T-helper 1 cell treated with Interleukin-12 subunit alpha and Interleukin-12 subunit beta and Interleukin-4 antibody, amounts not matched to agents 30 ng/mL and 1 ng/mL, for 36 hours (primary cell): Measurements from ENCODE around the gene UQCRC2. TPM values are rescaled to one million over a fixed set of nuclear protein-coding genes. Genes with fewer than 3 reads are reported as not detected.
"Not testable (repeated sequence)": the region's sequence is repeated elsewhere in the genome, so short reads cannot be mapped to it uniquely, and the experiment has no call there.

Experiments
- intact Hi-C: fragments of 100-400 bp; cut with micrococcal nuclease; formaldehyde crosslinking; loops from one replicate; pipeline ENCODE4 v1.15.1; 2024
- total RNA-seq: library from RNA; stranded (reverse); gene quantifications from 2 replicates; pipeline ENCODE4 v1.2.3, GENCODE V29; 2022

UQCRC2 gene
- total RNA-seq, 1 donor from 2014 or later = 234 TPM

DNA sequence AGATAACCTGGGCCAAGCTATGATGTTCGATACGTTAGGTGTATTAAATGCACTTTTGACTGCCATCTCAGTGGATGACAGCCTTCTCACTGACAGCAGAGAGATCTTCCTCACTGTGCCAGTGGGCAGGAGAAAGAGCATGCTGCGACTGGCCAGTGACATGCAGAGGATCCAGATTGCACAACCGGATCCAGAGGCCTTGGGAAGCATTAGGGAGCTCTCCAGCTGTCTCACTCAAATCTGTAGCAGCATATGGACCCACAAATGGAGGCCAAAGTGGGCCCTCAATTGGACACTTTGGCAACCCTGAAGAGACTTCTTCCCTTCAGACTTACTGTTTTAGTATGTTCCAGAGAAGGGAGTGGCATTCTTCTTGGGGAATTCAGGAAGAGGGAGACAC is 26.9 kb downstream of the UQCRC2 start:
- intact Hi-C loops = no loop called here

- intact Hi-C loops = no loop called here
Measured at GRCh38 chr16:21982108-21982507, 28.9 kb downstream of the UQCRC2 start.

DNA sequence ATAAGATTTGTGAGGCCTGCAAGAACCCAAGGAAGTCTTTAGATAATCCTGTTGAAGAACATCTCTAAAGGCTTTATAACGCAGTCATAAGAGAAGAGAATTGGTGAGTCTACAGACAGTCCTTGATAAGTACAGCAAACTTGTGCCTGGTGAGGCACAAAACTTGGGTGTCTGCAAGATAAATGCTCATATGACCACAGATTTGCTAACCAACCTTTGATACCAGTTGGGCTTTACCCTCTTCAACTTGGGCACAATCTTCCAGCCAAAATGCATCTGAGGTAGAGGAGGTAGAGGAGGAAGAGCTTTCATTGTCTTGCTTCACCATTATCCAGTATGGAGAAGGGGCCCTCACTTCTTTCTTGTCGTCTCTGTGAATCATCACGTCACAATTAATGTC is 30.9 kb downstream of the UQCRC2 start:
- intact Hi-C loops = no loop called here

- intact Hi-C loops = no loop called here
Measured at GRCh38 chr16:21985524-21985923, 32.4 kb downstream of the UQCRC2 start.

GRCh38 chr16:21986692-21987246 is 33.6 kb downstream of the UQCRC2 start:
- intact Hi-C loops = no loop called here

DNA sequence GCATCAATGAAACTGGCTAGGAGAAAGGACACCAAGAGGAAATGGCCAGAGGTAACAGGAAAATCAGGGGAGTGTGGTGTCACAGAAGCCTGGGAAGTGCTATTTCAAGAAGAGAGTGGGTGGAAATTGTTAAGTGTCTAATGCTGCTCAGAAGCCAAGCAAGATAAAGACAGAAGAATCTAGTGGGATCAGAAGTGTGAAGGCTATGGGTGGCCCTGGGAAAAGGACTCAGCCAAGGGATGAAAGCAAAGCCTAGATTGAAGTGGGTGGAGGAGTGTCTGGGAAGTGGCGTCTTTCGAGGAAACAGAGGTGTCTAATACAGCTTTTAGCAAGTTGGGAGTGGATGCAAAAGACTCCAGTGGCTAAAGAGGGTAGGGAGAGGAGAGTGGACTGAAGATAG is 34.3 kb downstream of the UQCRC2 start:
- intact Hi-C loops = no loop called here

GRCh38 chr16:21989133-21989532 is 36.0 kb downstream of the UQCRC2 start:
- intact Hi-C loops = no loop called here

DNA sequence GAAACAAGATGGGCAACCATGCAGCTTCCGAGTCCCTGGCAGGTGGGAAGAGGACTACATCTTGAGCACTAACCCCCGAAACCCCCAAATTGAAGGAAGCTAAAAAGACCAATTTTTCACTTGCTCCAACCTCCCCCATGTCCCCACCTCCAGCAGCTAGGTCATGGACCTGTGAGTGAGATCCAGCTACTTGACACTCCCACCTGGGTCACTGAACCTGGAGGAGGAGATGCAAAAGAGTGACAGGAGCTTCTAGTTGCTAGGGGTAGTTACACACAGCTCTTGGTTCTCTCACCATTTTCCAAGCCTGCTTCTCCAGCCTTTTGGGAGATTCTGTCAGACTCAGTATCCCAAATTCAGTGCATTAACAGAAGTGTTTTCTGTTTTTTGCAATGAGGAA is 36.6 kb downstream of the UQCRC2 start:
- intact Hi-C loops = no loop called here

DNA sequence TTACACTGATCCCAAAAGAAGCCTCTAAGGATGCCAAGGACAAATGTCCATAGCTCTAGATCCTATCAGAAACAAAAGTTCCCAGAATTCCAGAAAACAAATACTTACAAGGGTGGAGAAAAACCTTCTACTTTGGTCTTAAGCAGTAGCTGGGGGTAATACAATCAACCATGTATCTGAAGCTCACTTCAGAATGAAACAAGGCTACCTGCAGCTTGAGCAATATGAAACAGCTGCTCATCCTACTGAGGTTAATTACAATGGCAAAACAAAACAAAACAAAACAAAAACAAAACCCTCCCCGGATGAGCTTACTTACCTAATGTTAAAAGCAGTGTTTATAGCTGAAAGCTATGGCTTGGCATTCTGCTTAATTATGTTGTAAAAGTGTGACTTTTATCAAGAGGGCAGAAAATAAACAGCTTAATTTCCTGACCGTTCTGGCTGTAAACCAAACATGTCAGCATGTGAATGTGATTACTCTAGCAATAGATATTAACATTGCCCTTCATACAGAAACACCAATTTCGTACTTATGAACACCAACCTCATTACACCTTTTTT is 37.3 kb downstream of the UQCRC2 start:
- intact Hi-C loops = no loop called here

- intact Hi-C loops = no loop called here
Measured at GRCh38 chr16:21991621-21992020, 38.5 kb downstream of the UQCRC2 start.

DNA sequence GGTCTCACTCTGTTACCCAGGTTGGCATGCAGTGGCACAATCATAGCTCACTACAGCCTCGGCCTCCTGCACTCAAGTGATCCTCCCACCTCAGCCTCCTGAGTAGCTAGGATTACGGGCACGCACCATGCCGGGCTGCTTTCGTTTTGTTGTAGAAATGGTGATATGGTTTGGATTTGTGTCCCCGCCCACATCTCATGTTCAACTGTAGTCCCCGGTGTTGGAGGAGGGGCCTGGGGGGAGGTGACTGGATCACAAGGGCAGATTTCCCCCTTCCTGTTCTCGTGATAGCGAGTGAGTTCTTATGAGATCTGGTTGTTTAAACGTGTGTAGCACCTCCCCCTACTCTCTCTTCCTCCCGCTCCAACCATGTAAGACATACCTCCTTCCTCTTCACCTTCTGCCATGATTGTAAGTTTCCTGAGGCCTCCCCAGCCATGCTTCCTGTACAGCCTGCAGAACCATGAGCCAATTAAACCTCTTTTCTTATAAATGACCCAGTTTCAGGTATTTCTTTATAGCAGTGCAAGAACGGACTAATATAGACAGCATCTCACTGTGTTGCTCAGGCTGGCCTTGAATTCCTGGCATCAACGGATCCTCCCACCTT is 41.8 kb downstream of the UQCRC2 start:
- intact Hi-C loops = no loop called here

DNA sequence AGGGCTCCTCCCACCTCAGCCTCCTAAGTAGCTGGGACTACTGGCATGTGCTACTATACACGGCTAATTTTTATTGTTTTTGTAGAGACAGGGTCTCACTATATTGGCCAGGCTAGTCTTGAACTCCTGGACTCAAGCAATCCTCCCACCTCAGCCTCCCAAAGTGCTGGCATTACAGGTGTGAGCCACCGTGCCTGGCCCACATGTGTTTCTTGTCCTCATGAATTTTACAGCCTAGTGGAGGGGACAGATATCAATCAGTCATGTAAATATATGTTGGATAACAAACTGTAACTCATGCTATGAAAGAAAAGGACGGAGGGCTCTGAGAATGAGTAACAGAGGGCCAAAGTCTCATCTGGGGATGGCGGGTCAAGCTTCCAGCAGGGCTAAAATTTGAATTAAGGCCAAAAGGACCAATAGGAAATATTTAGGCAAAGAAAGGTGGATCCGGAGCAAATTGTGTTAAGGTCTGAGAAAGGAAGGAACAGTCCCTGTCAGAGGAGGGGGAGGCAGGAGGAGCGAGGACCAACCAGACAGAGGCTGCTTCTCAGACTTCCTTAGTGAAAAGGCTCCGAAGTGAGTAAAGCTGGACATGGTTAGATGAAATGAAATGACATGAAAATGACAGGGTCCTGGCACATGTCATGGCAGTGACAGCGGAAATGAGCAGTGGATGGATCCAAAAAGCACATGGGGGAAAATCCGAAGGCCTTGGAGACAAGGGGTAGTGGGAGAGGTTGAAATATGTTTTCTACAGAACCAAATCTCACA is 43.9 kb downstream of the UQCRC2 start:
- intact Hi-C loops = no loop called here

GRCh38 chr16:21997697-21998480 is 44.7 kb downstream of the UQCRC2 start:
- intact Hi-C loops = no loop called here

DNA sequence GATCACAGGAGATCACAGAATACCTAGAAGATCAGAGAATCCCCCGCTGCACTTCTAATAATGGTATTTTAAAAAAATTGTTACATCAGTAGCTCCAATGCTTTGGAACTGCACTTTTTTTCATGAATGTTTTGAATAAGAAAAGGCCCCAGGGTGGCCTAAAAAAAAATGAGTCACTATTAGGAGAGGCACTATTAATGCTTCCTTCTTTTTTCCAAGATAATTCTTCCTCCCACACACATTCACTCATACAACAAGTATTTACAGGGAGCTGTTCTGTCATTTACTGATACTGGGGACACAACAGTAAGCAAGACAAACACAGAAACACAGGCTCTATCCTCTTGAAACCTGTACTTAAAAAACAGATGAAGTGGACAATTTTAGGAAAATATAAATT is 48.4 kb downstream of the UQCRC2 start:
- intact Hi-C loops = loop anchor here (1.0 to 2.0 kb wide), 4 partner anchors 76 to 295 kb away; partner anchors contain the start of gene POLR3E

DNA sequence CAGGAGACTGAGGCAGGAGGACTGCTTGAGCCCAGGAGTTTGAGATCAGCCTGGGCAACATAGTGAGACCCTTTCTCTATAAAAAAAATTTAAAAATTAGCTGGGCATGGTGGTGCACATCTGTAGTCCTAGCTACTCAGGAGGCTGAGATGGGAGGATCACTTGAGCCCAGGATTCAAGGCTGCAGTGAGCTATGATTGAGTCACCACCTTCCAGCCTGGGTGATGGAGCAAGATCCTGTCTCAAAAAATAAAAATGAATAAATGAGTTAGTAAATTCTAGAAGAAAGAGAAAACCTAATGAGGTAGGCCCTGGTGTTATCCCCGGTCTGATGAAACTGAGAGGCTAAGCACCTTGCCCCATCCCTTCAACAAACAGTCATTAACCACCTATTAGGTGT is 48.9 kb downstream of the UQCRC2 start:
- intact Hi-C loops = not testable (repeated sequence)

- intact Hi-C loops = no loop called here
Measured at GRCh38 chr16:22003195-22003594, 50.0 kb downstream of the UQCRC2 start.

DNA sequence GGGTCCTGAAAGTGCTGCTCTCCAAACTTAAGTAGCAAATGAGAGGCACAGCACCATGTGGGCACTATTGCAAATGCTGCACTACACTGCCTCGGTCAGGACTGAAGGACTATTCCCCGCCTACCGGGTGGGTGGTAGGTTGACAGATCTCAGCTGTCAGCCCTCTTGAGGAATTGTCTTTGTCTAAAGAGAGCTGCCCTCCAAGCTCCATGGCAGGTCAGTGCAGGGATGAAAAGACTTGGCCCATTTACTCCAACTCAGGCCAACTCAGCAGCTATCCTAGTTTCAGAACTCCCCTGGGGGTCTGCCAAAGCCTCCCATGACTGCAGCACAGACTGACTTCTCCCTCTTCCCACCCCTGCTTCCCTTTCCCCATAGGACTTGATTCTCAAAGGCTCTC is 51.2 kb downstream of the UQCRC2 start:
- intact Hi-C loops = no loop called here

DNA sequence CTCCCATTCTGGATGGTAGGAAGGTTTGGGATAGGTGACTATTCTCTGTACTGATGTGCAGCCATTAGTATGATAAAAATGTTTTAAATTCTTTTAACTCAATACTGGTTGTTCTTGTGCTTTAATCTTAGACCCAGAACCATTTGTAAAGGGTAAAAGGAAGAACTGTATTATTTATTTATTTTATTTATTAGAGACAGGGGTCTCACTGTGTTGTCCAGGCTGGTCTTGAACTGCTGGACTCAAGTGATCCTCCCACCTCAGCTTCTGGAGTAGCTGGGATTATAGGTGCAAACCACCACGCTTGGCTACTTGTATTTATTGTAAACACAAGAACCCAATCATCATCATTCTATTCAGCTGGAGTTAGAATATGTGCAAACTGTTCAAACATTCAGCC is 52.6 kb downstream of the UQCRC2 start:
- intact Hi-C loops = no loop called here

GRCh38 chr16:22006636-22007035 is 53.5 kb downstream of the UQCRC2 start:
- intact Hi-C loops = loop anchor here (1.0 kb wide), 3 partner anchors 49 to 182 kb away; partner anchors contain the start of gene UQCRC2

DNA sequence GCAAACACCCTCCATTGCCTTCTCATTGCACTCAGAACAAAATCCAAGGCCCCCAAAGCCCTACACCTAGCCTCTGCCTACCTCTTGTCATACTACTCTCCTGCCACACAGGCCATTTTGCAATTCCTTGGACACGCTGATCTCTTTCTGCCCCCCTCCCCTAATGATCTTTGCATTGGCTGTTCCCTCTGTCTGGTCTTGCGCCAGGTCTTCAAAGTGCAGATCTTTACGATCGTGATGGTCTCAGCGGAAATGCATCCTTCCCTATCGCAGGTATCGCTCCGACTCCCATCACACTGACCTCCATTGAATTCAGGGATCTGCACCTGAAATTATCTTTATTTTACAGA is 54.0 kb downstream of the UQCRC2 start:
- intact Hi-C loops = loop anchor here (1.0 kb wide), 3 partner anchors 48 to 181 kb away; partner anchors contain the start of gene UQCRC2

- intact Hi-C loops = loop anchor here (1.0 kb wide), 4 partner anchors 48 to 291 kb away; partner anchors contain the start of gene UQCRC2
Measured at GRCh38 chr16:22007509-22008214, 54.5 kb downstream of the UQCRC2 start, which contains the start of gene MOSMO. Gene MOSMO, plus strand, starts transcription at chr16:22008111. Its CDS starts 191 bp downstream, at chr16:22008302.
